NK-92 treated with Interleukin-12 subunit alpha and Interleukin-12 subunit beta, amount 100 ng/mL, for 24 hours (cell line): Measurements from ENCODE around the gene SLCO2B1.

Source experiments
- DNase-seq: peaks from one replicate; lab custom pipeline; 2025; lab: John Stamatoyannopoulos, UW

The SLCO2B1 gene

DNA sequence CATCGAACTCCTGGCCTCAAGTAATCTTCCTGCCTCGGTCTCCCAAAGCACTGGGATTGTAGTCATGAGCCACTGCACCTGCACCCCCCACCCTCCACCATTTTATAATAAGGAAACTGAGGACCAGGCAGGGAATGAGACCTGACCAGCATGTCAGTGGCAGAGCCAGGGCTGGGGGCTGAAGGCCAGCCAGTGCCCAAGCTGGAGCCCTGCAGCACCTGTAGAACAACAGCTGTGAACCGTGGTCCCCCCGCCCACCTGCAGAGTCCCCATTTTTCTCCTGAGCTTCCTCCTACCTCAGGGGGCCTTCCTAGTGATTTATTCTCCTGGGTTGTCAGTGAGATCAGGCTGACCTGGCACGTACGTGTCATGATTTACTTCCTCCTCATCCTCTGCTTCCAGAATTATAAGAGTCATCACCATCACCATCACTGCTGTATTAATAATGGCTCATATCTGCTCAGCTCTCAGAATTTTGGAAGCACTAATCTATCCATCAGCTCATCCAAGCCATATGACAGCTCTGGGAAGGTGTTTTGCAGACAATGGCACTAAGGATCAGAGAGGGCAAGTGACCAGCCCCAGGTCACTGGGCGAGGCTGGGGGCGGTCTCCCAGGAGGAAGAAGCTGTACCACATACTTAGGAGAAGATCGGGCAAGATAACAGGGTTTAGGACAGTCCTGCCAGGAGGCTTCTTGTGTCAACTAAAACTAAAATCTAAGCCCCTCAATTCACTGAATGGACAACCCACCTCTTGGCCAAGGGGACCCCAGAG is 5.5 kb upstream of the SLCO2B1 start:
- DNase-seq, result no peak

- no peak for DNase-seq
These were observed 4.9 kb upstream of the SLCO2B1 start for GRCh38 chr11:75145972-75146519.

- no peak for DNase-seq
These were observed 4.2 kb upstream of the SLCO2B1 start for GRCh38 chr11:75146711-75147110.

GRCh38 chr11:75147191-75147874 is 3.6 kb upstream of the SLCO2B1 start:
- no peak for DNase-seq

GRCh38 chr11:75147875-75148263 is 3.0 kb upstream of the SLCO2B1 start:
- no peak for DNase-seq

- DNase-seq, result peak; percentile 23
These were observed 2.4 kb upstream of the SLCO2B1 start for GRCh38 chr11:75148436-75148983.

- DNase-seq, result no peak
These were observed 991 bp upstream of the SLCO2B1 start for GRCh38 chr11:75149766-75150465.

DNA sequence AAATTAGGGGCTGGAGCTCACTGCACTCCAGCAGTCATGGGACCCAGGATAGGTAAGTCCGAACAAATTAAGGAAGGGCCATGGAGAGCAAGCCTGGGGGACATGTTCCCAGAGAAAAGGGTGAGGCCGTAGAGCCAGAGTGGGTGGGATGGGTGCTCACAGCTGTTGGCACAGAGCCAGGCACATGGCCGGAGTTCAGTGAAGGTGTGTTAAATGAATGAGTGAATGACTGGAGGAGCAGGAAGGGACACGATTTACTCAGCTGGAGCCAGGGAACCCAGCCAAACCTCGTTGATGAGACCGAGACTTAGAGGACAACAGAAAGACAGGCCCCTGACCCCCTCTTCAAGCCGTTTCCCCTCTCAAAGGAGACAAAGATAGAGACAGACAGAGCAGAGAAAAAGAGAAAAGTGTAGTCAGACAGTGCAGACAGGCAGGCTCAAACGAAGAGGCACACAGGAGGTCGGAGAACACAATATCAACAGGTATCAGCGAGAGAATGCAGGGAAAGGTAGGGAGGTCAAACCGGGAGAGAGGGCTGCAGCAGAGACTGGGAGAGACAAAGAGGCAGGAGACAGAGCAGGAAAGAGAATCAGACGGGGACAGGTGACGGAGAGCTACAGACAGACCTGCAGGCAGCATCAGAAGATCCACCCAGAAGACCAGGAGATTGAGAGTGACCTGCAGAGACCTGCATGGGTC is 590 bp downstream of the SLCO2B1 start:
- no peak for DNase-seq

DNA sequence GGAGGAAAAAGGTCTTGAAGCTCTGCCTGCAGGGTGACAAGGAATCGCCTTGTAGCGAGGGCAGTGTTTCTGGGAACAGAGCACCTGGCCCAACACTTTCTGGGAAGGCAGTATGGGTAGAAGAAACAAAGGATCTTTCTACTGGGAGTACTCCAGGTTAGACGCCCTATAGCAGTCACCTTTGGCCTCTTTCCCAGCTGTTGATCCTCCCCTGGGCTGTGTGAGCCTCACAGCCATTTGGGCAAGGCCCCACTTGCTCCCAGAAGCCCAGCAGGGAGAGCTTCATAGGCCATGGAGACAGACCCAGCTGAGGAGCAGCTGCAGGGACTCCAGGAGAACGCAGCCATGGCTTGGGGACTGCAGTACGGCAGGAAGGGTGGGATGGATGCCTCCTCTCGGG is 1.2 kb downstream of the SLCO2B1 start:
- DNase-seq, result no peak

GRCh38 chr11:75152651-75153427 is 1.9 kb downstream of the SLCO2B1 start:
- no peak for DNase-seq

DNA sequence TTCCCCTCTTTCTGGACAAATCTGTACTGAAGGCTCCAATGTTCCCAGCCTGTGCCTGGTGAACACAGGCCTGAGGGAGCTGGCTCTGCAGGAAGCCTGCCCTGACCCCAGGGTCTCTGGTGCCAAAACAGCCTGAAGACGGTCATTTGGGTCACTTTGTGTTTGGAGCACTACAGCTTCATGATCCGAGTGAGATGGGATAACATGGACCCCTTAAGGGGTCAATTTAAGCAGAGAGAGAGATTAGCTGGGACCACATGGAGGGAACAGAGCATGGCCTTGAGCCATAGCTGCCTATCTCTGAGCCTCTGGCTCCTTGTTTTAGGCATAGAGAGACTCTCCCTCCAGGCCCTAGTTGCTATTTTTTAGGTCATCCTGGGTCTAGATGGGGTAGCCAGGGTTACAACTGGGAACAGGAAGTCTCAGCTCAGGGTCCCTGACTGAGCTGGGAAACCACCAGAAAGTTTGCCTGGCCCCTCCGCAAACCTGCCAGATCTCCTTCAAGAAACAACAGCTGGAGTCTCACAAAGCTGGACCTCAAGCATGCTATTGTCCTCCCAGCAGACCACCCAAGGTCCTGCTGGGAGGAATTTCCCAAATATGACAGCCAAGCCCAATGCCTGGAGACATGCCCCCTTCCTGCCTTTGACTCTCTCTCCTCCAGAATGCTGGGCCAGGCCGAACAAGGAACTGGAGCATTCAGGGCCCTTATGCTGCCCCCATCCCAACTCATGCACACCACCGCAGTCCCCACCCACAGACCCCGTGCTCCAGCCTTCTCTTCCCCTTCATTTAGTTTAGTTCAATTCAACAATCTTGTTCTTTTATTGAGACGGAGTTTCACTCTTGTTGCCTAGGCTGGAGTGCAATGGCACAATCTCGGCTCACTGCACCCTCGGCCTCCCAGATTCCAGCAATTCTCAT is 4.0 kb downstream of the SLCO2B1 start:
- DNase-seq, result no peak

- no peak for DNase-seq
These were observed 4.9 kb downstream of the SLCO2B1 start for GRCh38 chr11:75155570-75156422.

DNA sequence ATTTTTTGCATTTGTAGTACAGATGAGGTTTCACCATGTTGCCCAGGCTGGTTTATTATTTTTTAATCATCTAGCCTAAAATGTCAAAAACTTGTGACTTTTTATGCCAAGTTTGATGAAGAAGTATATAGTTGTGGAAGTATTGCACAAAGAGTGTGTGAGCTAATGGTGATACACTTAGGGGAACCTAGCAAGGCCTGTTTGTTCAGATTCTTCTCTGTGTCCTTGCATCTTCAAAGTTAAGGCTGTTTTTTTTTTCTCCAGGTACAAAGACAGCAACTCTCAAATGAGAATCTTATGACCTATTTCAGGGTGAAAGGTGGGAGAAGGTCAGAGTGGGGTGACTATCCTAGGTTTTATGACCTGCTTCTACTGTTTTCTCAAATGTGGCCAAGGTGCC is 7.3 kb downstream of the SLCO2B1 start:
- no peak for DNase-seq

GRCh38 chr11:75158696-75159150 is 7.8 kb downstream of the SLCO2B1 start:
- no peak for DNase-seq

DNA sequence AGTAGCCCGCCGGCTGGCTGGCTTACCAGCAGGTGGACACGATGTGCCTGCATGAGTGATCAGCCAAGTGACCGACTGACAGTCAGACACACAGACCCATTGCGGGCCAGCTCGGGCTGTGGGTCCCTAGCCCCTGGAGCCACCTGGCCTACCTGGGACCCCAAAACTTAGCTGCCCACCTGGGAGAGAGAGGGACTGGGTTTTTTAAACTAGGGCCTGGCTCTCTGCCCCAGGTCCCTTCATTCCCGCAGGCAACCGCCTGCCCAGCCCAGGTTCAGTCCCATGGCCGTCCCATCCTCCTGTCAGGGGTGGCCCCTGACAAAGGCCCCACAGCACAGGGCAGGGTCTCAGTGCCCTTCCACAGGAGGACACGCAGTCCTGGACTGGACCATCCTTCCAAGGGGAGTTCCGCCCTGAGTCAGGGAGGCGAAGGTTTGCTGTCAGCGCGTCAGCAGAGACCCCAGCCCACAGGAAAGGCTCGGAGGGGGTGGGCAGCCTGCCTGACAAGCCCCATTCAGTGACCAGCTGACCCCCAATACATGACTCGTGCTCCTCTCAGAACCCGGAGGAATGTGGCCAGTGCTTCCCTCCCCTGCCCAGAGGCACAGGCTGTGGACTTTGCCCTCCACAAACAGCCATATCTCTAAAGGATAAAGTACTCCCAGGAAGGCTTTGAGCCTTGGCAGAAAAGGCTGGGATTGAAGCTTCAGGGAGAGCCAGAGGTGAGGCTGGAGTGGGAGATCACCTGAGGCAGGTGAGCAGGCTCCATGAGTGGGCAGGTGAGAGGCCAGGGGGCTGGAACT is 8.4 kb downstream of the SLCO2B1 start:
- DNase-seq, result no peak

- DNase-seq, result no peak
These were observed 9.4 kb downstream of the SLCO2B1 start for GRCh38 chr11:75160220-75160757.

GRCh38 chr11:75160880-75161279 is 10.0 kb downstream of the SLCO2B1 start:
- no peak for DNase-seq
